Measurements from ENCODE around the gene ST6GALNAC2.
"Not testable (repeated sequence)": the region's sequence is repeated elsewhere in the genome, so short reads cannot be mapped to it uniquely, and the experiment has no call there.

Gene ST6GALNAC2

GRCh38 chr17:76585649-76586593, at the start of gene ST6GALNAC2:
Gene ST6GALNAC2 (minus strand): TSS chr17:76585860. CDS start chr17:76585808, 52 bp downstream.
- H3K27me3 Mint-ChIP-seq, result peaks cover 54% of the 10 kb centered on the region
- peak within 1 kb of the TSS; percentile 64 for H3K4me3 Mint-ChIP-seq
- H3K36me3 Mint-ChIP-seq (ENCODE audit: low read depth), result no peaks in the 10 kb centered on the region
- H3K27ac Mint-ChIP-seq, result no peak within 1 kb of the TSS
- H3K4me1 Mint-ChIP-seq (ENCODE audit: low read depth), result peaks cover 7% of the 10 kb centered on the region
- H3K9me3 Mint-ChIP-seq, result no peaks in the 10 kb centered on the region

GRCh38 chr17:76635039-76635438, 49.4 kb upstream of the ST6GALNAC2 start:
- no peaks in the 10 kb centered on the region for H3K9me3 Mint-ChIP-seq
- no peak overlapping the region for H3K27ac Mint-ChIP-seq
- no peaks in the 10 kb centered on the region for H3K36me3 Mint-ChIP-seq (ENCODE audit: low read depth)
- peaks cover 4% of the 10 kb centered on the region for H3K27me3 Mint-ChIP-seq
- H3K4me3 Mint-ChIP-seq, result no peak overlapping the region
- H3K4me1 Mint-ChIP-seq (ENCODE audit: low read depth), result no peaks in the 10 kb centered on the region

- Mint-ChIP-seq H3K27me3 (peaks cover 4% of the 10 kb centered on the region), H3K36me3 (ENCODE audit: low read depth) (no peaks in the 10 kb centered on the region), H3K4me1 (ENCODE audit: low read depth) (no peaks in the 10 kb centered on the region)
These were observed 48.1 kb upstream of the ST6GALNAC2 start for GRCh38 chr17:76633628-76634328.

GRCh38 chr17:76631821-76632565, 46.3 kb upstream of the ST6GALNAC2 start:
- Mint-ChIP-seq H3K36me3 (ENCODE audit: low read depth) (no peaks in the 10 kb centered on the region), H3K9me3 (no peaks in the 10 kb centered on the region), H3K27me3 (peaks cover 4% of the 10 kb centered on the region), H3K4me3 (no peak overlapping the region), H3K27ac (no peak overlapping the region), H3K4me1 (ENCODE audit: low read depth) (no peaks in the 10 kb centered on the region)

More at GRCh38 chr17:76633628-76634328, 48.1 kb upstream of the ST6GALNAC2 start:
- no peaks in the 10 kb centered on the region for H3K9me3 Mint-ChIP-seq
- no peak overlapping the region for H3K4me3 Mint-ChIP-seq
- no peak overlapping the region for H3K27ac Mint-ChIP-seq

- H3K36me3 Mint-ChIP-seq (ENCODE audit: low read depth), result no peaks in the 10 kb centered on the region
- H3K27me3 Mint-ChIP-seq, result peaks cover 4% of the 10 kb centered on the region
- H3K9me3 Mint-ChIP-seq, result no peaks in the 10 kb centered on the region
- no peak overlapping the region for H3K27ac Mint-ChIP-seq
- no peak overlapping the region for H3K4me3 Mint-ChIP-seq
- no peaks in the 10 kb centered on the region for H3K4me1 Mint-ChIP-seq (ENCODE audit: low read depth)
These were observed 44.5 kb upstream of the ST6GALNAC2 start for GRCh38 chr17:76630151-76630550.

GRCh38 chr17:76627510-76627909, 41.9 kb upstream of the ST6GALNAC2 start:
- Mint-ChIP-seq H3K36me3 (ENCODE audit: low read depth) (no peaks in the 10 kb centered on the region), H3K27me3 (no peaks in the 10 kb centered on the region), H3K4me3 (no peak overlapping the region), H3K9me3 (no peaks in the 10 kb centered on the region), H3K27ac (no peak overlapping the region), H3K4me1 (ENCODE audit: low read depth) (peaks cover 6% of the 10 kb centered on the region)

GRCh38 chr17:76626442-76626841, 40.8 kb upstream of the ST6GALNAC2 start:
- H3K36me3 Mint-ChIP-seq (ENCODE audit: low read depth), result no peaks in the 10 kb centered on the region
- H3K27ac Mint-ChIP-seq, result no peak overlapping the region
- H3K4me1 Mint-ChIP-seq (ENCODE audit: low read depth), result peaks cover 6% of the 10 kb centered on the region
- no peak overlapping the region for H3K4me3 Mint-ChIP-seq
- no peaks in the 10 kb centered on the region for H3K9me3 Mint-ChIP-seq
- H3K27me3 Mint-ChIP-seq, result no peaks in the 10 kb centered on the region

- Mint-ChIP-seq H3K9me3 (no peaks in the 10 kb centered on the region), H3K4me1 (ENCODE audit: low read depth) (peaks cover 6% of the 10 kb centered on the region), H3K4me3 (no peak overlapping the region), H3K27me3 (no peaks in the 10 kb centered on the region), H3K27ac (no peak overlapping the region), H3K36me3 (ENCODE audit: low read depth) (no peaks in the 10 kb centered on the region)
These were observed 39.8 kb upstream of the ST6GALNAC2 start for GRCh38 chr17:76625496-76625895.

- Mint-ChIP-seq H3K36me3 (ENCODE audit: low read depth) (no peaks in the 10 kb centered on the region), H3K27ac (no peak overlapping the region), H3K9me3 (no peaks in the 10 kb centered on the region), H3K4me3 (no peak overlapping the region), H3K4me1 (ENCODE audit: low read depth) (peaks cover 6% of the 10 kb centered on the region), H3K27me3 (no peaks in the 10 kb centered on the region)
These were observed 37.8 kb upstream of the ST6GALNAC2 start for GRCh38 chr17:76623271-76624146.

GRCh38 chr17:76617838-76618237, 32.2 kb upstream of the ST6GALNAC2 start:
- no peaks in the 10 kb centered on the region for H3K9me3 Mint-ChIP-seq
- H3K4me1 Mint-ChIP-seq (ENCODE audit: low read depth), result peaks cover 5% of the 10 kb centered on the region
- H3K36me3 Mint-ChIP-seq (ENCODE audit: low read depth), result no peaks in the 10 kb centered on the region
- no peak overlapping the region for H3K4me3 Mint-ChIP-seq
- no peak overlapping the region for H3K27ac Mint-ChIP-seq
- no peaks in the 10 kb centered on the region for H3K27me3 Mint-ChIP-seq

- peaks cover 5% of the 10 kb centered on the region for H3K4me1 Mint-ChIP-seq (ENCODE audit: low read depth)
- H3K27me3 Mint-ChIP-seq, result peaks cover 4% of the 10 kb centered on the region
- H3K36me3 Mint-ChIP-seq (ENCODE audit: low read depth), result no peaks in the 10 kb centered on the region
- no peak overlapping the region for H3K27ac Mint-ChIP-seq
- H3K4me3 Mint-ChIP-seq, result no peak overlapping the region
- H3K9me3 Mint-ChIP-seq, result no peaks in the 10 kb centered on the region
These were observed 29.4 kb upstream of the ST6GALNAC2 start for GRCh38 chr17:76614912-76615617.

GRCh38 chr17:76614064-76614759, 28.6 kb upstream of the ST6GALNAC2 start:
- H3K27me3 Mint-ChIP-seq; H3K36me3 Mint-ChIP-seq (ENCODE audit: low read depth); H3K27ac Mint-ChIP-seq; H3K9me3 Mint-ChIP-seq; H3K4me3 Mint-ChIP-seq; H3K4me1 Mint-ChIP-seq (ENCODE audit: low read depth): not testable (repeated sequence)

Measured in stimulated activated naive CD8-positive, alpha-beta T cell treated with anti-CD3 and anti-CD28 coated beads, Interleukin-15, Interleukin-2, amounts not matched to agents 100 ng/mL and 50 ng/mL, for 24 hours (primary cell).